Myocyte (in vitro differentiated cells): ENCODE measurements around the gene INPP5F. TPM values are rescaled to one million over a fixed set of nuclear protein-coding genes. Genes with fewer than 3 reads are reported as not detected.
"Not testable (repeated sequence)": the region's sequence is repeated elsewhere in the genome, so short reads cannot be mapped to it uniquely, and the experiment has no call there.

Experiments used
- DNase-seq: peaks from one replicate; pipeline ENCODE4 v3.0.0-alpha.2; 2012; ENCODE audit warnings: low read depth
- total RNA-seq: library from RNA; depleted of rRNA; stranded (reverse); fragments of >200 nt; gene quantifications from 2 replicates; pipeline ENCODE4 v1.2.3, GENCODE V29; 2014

The INPP5F gene
- total RNA-seq, 1 donor from 2014 or later = 34.9 TPM

GRCh38 chr10:119740096-119740495, 14.2 kb downstream of the INPP5F start:
- no peak for DNase-seq

- DNase-seq = peak; percentile 77
These were observed 17.2 kb downstream of the INPP5F start for GRCh38 chr10:119742947-119743648.

DNA sequence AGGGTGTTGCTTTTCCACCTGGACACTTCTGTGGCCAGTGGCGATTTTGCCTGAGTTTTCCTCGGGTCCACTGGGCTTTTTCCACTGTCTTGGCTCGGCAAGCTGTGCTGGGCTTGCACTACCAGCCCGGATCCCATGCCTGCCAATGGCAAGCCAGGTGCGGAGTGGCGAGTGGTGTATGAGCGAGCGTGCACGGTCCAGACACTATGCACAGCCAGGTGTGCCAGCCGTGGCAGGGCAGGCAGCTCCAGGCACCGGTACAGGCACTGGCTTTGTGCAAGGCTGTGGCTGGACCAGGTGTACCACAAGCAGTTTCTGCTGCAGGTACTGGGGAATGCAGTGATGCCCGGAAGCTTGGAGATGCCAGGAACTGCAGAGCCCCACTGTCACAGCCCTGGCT, 22.1 kb downstream of the INPP5F start:
- DNase-seq = no peak

GRCh38 chr10:119748871-119749270, 23.0 kb downstream of the INPP5F start:
- no peak for DNase-seq

- DNase-seq = no peak
These were observed 23.6 kb downstream of the INPP5F start for GRCh38 chr10:119749455-119749854.

- DNase-seq = peak; percentile 85
These were observed 24.8 kb downstream of the INPP5F start for GRCh38 chr10:119750391-119751230.

DNA sequence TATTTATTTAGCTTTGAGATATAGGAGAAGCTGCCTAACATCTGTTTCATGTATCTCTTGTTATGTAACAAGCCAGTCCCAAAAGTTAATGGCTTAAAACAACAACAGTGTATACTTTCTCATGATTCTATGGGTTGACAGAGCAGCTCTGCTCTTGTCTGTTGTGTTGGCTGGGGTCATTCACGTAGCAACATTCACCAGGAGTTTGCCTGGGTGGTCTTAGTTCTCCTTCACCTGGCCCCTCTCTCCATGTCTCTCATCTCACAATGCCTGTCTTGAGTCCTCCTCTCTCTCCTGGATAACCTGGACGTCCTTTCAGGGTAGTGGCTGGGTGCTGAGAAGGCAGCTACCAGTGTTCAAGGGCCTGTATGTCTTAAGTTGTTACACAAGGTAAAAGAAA, 27.5 kb downstream of the INPP5F start:
- no peak for DNase-seq

GRCh38 chr10:119754085-119754484, 28.2 kb downstream of the INPP5F start:
- DNase-seq = no peak

- no peak for DNase-seq
These were observed 29.1 kb downstream of the INPP5F start for GRCh38 chr10:119754936-119755335.

GRCh38 chr10:119755446-119755845, 29.6 kb downstream of the INPP5F start:
- DNase-seq = no peak

GRCh38 chr10:119758448-119759195, 32.8 kb downstream of the INPP5F start:
- no peak for DNase-seq

GRCh38 chr10:119759832-119760231, 34.0 kb downstream of the INPP5F start:
- no peak for DNase-seq

DNA sequence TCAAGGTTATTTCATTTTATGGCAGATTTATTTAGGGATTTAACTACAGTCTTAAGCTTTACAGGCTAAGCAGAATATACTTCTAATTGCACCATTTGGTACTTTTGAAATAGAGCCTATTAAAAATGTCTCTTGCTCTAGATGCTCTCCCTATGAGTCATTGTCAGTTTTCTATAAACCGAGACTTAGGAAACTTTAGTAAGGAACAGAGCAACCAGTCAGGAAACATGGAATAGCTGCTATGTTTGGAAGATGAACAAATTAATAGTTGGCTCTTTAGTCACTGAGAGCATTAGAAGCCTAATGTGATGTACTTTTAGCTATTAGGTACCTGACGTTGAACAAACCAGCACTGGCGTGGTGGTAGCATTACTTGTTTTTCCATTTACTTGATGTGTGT, 35.3 kb downstream of the INPP5F start:
- peak; percentile 62 for DNase-seq

DNA sequence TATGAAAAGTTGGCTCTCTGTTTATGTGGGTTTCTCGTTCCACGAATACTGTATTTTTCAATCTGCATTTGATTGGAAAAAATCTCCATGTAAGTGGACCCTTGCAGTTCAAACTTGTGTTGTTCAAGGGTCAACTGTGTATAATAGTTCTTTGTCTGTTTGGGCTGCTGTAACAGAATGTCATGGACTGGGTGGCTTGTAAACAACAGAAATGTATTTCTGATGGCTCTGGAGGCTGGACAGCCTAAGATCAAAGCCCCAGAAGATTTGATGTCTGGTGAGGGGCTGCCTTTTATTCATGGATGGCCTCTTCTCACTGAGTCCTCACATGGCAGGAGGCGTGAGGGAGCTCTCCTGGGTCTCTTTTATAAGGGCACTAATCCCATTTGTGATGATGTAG, 36.2 kb downstream of the INPP5F start:
- no peak for DNase-seq

DNA sequence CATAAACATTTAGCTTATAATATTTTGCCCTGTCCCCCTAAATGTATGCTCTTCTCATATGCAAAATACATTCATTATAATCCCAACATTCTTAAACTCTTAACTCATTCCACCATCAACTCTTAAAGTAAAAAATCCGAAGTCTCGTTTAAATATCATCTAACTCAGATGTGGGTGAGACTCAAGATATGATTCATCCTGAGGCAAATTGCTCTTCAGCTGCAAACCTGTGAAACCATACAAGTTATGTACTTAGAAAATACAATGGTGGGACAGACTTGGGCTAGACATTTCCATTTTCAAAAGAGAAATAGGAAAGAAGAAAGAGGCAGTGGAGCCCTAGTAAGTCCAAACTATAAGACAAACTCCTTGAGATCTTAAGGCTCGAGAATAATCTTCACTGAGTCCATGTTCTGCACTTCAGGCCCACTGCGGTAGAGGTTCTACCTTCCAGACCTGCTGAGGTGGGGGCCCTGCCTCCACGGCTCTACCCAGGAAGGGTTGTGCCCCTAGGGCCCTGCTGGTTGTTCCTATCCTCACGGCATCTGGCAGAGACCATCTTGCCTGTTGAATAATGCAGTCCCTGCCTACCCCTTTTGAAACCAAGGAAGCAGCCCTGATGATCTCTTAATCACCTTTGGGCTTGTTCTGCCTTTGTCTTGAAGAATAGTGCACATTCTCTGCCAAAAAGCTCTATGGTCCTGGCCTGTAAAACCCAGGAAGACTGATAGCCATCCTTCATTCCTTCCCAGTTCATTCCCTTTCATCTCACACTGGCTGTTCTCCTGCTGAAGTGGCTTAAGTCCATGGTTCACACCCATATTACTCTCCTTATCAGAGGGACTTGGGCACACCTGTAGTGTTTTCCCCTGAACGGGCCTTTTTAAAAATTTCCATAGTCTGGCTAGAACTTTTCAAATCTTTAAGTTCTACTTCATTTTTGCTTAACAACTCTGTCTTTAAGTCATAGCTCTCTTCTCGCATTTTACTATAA, 37.3 kb downstream of the INPP5F start:
- no peak for DNase-seq

DNA sequence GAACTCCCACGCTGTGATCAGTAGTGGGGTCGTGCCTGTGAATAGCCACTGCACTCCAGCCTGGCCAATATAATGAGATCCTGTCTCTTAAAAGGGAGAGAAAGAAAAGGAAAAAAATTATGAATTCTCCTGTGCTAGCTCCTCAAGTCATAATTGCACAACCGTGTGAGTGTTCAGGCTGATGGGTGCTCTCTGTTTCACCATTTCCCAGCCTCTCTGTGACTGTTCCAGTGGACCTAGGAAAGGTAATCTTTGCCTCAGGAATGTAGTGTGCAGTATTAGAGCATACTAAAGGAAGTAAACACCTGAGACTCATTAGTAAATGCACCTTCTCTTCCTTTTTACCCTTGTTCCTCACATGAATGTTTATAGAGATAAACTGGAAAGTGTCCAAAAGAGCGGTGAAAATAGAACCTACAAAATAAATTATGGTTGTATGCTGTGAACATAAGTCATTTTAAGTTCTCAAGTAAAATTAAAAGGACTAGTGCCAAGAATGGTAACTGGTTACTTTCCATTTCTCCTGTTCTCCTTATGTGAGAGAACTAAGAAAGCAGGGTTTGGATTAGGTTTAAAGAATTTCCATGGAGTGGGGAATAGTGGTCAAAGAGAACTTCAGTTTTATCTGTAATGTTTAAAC, 42.7 kb downstream of the INPP5F start:
- no peak for DNase-seq

DNA sequence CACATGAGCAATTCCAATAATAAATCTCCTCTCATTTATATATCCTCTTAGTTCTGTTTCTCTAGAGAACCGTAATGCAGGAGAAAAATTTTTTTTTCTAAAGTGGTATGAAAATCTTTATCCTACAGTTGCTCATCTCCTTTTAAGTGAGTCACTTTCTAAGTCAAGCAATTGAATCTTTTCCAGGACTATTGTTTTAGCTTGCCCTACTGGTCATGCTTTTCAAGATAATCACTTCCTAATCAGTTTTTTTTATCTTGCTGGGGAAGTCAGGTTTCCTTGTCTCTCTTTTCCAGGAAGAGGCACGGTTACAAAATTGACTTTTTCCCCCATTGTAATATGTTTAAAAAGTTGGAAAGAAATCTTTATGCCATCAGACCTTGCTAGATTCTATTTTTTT, 44.0 kb downstream of the INPP5F start:
- DNase-seq = peak; percentile 42

- no peak for DNase-seq
These were observed 45.1 kb downstream of the INPP5F start for GRCh38 chr10:119770928-119771327.

GRCh38 chr10:119772334-119772733, 46.5 kb downstream of the INPP5F start:
- no peak for DNase-seq

DNA sequence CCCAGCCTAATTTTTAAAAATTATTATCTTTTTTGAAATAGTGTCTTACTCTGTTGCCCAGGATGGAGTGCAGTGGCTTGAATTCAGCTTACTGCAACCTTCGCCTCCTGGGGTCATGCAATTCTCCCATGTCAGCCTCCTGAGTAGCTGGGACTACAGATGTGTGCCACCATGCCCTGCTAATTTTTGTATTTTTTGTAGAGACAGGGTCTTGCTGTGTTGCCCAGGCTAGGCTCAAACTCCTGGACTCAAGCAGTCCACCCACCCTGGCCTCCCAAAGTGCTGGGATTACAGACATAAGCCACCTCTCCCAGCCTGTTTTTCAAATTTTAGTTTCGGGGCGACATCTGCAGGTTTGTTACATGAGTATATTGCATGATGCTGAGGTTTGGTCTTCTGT, 47.2 kb downstream of the INPP5F start:
- DNase-seq = not testable (repeated sequence)
